Smooth muscle cell (in vitro differentiated cells): ENCODE measurements around the gene WFS1. TPM values are rescaled to one million over a fixed set of nuclear protein-coding genes. Genes with fewer than 3 reads are reported as not detected.

Experiments
- DNase-seq: peaks from one replicate; lab custom pipeline; 2025; ENCODE audit not compliant: unreplicated experiment; lab: John Stamatoyannopoulos, UW
- H2AFZ ChIP-seq: fragments of 200-600 bp; sonication (generic); 2 replicates; pipeline ENCODE4 v1.6.0; 2016; ENCODE audit warnings: antibody characterized with exemption, low read depth, mild to moderate bottlenecking
- H3F3A ChIP-seq: fragments of 200-600 bp; sonication (generic); 2 replicates; pipeline ENCODE4 v1.6.0; 2017; ENCODE audit warnings: antibody characterized with exemption, low read depth
- H3K27ac ChIP-seq: fragments of 200-600 bp; sonication (generic); 2 replicates; pipeline ENCODE4 v1.5.1; 2016; ENCODE audit warnings: low read depth, mild to moderate bottlenecking
- H3K27me3 ChIP-seq: fragments of 200-600 bp; sonication (generic); 2 replicates; pipeline ENCODE4 v1.6.1; 2016; ENCODE audit warnings: low read depth, mild to moderate bottlenecking
- H3K36me3 ChIP-seq: fragments of 200-600 bp; sonication (generic); 2 replicates; pipeline ENCODE4 v1.5.1; 2016; ENCODE audit warnings: low read depth
- H3K4me1 ChIP-seq: fragments of 200-600 bp; sonication (generic); 2 replicates; pipeline ENCODE4 v1.5.1; 2016; ENCODE audit warnings: low read depth
- H3K4me2 ChIP-seq: fragments of 200-600 bp; sonication (generic); 2 replicates; pipeline ENCODE4 v1.6.0; 2016; ENCODE audit warnings: mild to moderate bottlenecking
- H3K4me3 ChIP-seq: fragments of 200-600 bp; sonication (generic); 2 replicates; pipeline ENCODE4 v1.5.1; 2016; ENCODE audit warnings: mild to moderate bottlenecking
- H3K79me2 ChIP-seq: fragments of 200-600 bp; sonication (generic); 2 replicates; pipeline ENCODE4 v1.6.0; 2016; ENCODE audit warnings: low read depth, mild to moderate bottlenecking
- H3K9ac ChIP-seq: fragments of 200-600 bp; sonication (generic); 2 replicates; pipeline ENCODE4 v1.6.0; 2016; ENCODE audit warnings: low read depth
- H3K9me3 ChIP-seq: fragments of 200-600 bp; sonication (generic); replicated peaks from 2 replicates; pipeline ENCODE4 v1.5.1; 2016; ENCODE audit warnings: low read depth
- H4K20me1 ChIP-seq: fragments of 200-600 bp; sonication (generic); 2 replicates; pipeline ENCODE4 v1.6.0; 2016; ENCODE audit warnings: low read depth
- CTCF ChIP-seq: fragments of 200-600 bp; sonication (generic); IDR thresholded peaks from 2 replicates; pipeline ENCODE4 v1.5.1; 2017; ENCODE audit warnings: borderline replicate concordance, mild to moderate bottlenecking, antibody characterized with exemption; ENCODE audit not compliant: insufficient read depth, poor library complexity, severe bottlenecking
- WGBS: methylation state at CpG from one replicate; pipeline ENCODE4 v1.1.7; 2016; ENCODE audit warnings: low lambda C conversion rate; 5-methylcytosine and 5-hydroxymethylcytosine counted together
- polyA plus RNA-seq: library from polyadenylated mRNA; unstranded; fragments of >200 nt; fragmentation: Nextera tagmentation; extraction: Ambion mirVana; gene quantifications from 2 replicates; pipeline ENCODE4 v1.2.1, GENCODE V29; 2016
- total RNA-seq: library from RNA; depleted of rRNA; stranded (reverse); fragments of >200 nt; gene quantifications from 2 replicates; pipeline ENCODE4 v1.2.3, GENCODE V29; 2014

The WFS1 gene
- total and polyA plus RNA-seq, 2 experiments from 2014 or later: 28.6 to 30.2 TPM

DNA sequence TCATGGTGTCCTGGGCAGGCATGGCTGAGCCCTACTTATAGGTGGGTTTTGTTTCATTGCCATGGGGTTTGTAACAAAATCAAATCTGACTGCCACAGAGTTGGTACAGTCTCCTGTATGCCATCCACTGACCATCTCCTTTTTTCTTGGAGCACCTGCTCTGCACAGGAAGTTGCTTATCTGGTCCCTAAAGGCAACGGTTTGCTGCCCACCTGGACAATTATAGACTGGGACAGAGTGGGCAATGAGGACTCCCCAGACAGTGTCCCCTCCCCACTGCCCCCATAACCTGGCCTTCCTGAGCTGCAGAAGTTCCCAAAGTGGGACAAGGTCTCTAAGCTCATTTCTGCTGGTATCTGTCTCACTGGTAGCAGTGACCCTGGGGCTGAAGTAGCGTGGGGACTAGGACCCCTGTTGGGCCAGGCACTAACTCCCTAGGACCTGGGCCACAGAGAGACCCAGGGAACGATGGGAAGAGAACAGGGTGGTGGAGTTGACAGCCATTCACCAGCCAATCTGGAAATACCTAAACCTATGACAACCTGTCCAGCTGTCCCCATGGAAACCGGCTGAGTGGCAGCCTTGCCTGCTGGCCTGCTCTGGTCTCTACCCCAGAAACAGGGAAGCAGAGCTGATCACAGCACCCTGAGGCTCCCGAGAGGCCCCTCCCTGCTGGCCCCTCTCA lies 64.7 kb downstream of the WFS1 start:
- TF ChIP-seq CTCF: no peak
- H3K4me1 ChIP-seq: no peaks in the 10 kb centered on the region
- no peaks in the 10 kb centered on the region for H3K79me2 ChIP-seq
- H4K20me1 ChIP-seq: no peaks in the 10 kb centered on the region
- H3K36me3 ChIP-seq: no peaks in the 10 kb centered on the region
- H3K27me3 ChIP-seq: peaks cover 14% of the 10 kb centered on the region
- H3F3A ChIP-seq: no peaks in the 10 kb centered on the region
- no peak for DNase-seq
- no peak overlapping the region for H3K27ac ChIP-seq
- WGBS: 94% methylated on average over 5 of the region's 5 CpGs
- H2AFZ ChIP-seq: no peak overlapping the region
- H3K4me2 ChIP-seq: no peak overlapping the region
- H3K4me3 ChIP-seq: no peak overlapping the region
- no peaks in the 10 kb centered on the region for H3K9me3 ChIP-seq
- H3K9ac ChIP-seq: no peak overlapping the region

- Histone ChIP-seq H3F3A (no peaks in the 10 kb centered on the region), H3K9ac (no peak overlapping the region), H3K79me2 (no peaks in the 10 kb centered on the region), H3K9me3 (no peaks in the 10 kb centered on the region), H3K27me3 (peaks cover 14% of the 10 kb centered on the region), H3K4me1 (no peaks in the 10 kb centered on the region), H3K4me3 (no peak overlapping the region), H3K4me2 (no peak overlapping the region), H2AFZ (no peak overlapping the region), H3K27ac (no peak overlapping the region), H4K20me1 (no peaks in the 10 kb centered on the region), H3K36me3 (no peaks in the 10 kb centered on the region)
- WGBS: 86% methylated on average over 12 of the region's 12 CpGs
- TF ChIP-seq CTCF: no peak
- DNase-seq: no peak
These were observed 65.5 kb downstream of the WFS1 start for GRCh38 chr4:6335040-6335590.

- 94% methylated on average over 13 of the region's 13 CpGs for WGBS
- H3K4me1 ChIP-seq: no peaks in the 10 kb centered on the region
- no peak for TF ChIP-seq CTCF
These were observed 66.5 kb downstream of the WFS1 start for GRCh38 chr4:6336166-6336565.

More at GRCh38 chr4:6336166-6336565, 66.5 kb downstream of the WFS1 start:
- H2AFZ ChIP-seq: no peak overlapping the region
- no peaks in the 10 kb centered on the region for H3K36me3 ChIP-seq
- H3F3A ChIP-seq: no peaks in the 10 kb centered on the region
- no peak overlapping the region for H3K9ac ChIP-seq
- peaks cover 14% of the 10 kb centered on the region for H3K27me3 ChIP-seq
- no peak for DNase-seq
- H3K79me2 ChIP-seq: no peaks in the 10 kb centered on the region
- H3K9me3 ChIP-seq: no peaks in the 10 kb centered on the region
- no peak overlapping the region for H3K4me3 ChIP-seq
- H4K20me1 ChIP-seq: no peaks in the 10 kb centered on the region
- H3K27ac ChIP-seq: no peak overlapping the region
- H3K4me2 ChIP-seq: no peak overlapping the region
